ENCODE results near the gene NAA30.
A peak's percentile ranks its signal among the peaks of the same experiment; 100 is the strongest.

Gene NAA30

DNA sequence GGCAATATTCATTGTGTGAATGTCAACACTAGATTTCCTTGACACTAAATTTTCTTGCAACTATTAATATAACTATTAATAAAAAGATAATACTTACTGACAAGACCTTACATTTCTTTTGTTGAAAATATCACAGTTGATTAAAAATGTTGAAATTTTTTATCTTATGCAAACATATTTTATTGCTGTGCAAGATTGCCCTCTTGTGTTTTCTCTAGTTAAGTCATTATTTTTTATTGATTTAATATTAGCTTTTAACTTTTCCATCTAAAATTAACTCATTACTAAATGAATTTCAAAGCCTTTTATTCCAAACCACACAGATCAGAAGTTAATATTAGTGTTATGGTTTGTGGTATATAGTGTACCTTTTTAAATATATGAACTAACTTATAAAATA, 11.7 kb upstream of the NAA30 start:
- no peak overlapping the region for H3K27ac ChIP-seq
- H3K9me3 ChIP-seq (ENCODE audit: severe bottlenecking), result no peaks in the 10 kb centered on the region
- TF ChIP-seq, protein P1, sequence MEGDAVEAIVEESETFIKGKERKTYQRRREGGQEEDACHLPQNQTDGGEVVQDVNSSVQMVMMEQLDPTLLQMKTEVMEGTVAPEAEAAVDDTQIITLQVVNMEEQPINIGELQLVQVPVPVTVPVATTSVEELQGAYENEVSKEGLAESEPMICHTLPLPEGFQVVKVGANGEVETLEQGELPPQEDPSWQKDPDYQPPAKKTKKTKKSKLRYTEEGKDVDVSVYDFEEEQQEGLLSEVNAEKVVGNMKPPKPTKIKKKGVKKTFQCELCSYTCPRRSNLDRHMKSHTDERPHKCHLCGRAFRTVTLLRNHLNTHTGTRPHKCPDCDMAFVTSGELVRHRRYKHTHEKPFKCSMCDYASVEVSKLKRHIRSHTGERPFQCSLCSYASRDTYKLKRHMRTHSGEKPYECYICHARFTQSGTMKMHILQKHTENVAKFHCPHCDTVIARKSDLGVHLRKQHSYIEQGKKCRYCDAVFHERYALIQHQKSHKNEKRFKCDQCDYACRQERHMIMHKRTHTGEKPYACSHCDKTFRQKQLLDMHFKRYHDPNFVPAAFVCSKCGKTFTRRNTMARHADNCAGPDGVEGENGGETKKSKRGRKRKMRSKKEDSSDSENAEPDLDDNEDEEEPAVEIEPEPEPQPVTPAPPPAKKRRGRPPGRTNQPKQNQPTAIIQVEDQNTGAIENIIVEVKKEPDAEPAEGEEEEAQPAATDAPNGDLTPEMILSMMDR (IDR thresholded peaks at IDR 0.05; ENCODE audit: low read depth, low read length), result no peak
- no peaks in the 10 kb centered on the region for H3K36me3 ChIP-seq
- no peak for DNase-seq
- H3K27me3 ChIP-seq (ENCODE audit: insufficient read depth, low read depth, severe bottlenecking), result no peaks in the 10 kb centered on the region
- no peak overlapping the region for H3K4me3 ChIP-seq (ENCODE audit: low read depth, low read length)

DNA sequence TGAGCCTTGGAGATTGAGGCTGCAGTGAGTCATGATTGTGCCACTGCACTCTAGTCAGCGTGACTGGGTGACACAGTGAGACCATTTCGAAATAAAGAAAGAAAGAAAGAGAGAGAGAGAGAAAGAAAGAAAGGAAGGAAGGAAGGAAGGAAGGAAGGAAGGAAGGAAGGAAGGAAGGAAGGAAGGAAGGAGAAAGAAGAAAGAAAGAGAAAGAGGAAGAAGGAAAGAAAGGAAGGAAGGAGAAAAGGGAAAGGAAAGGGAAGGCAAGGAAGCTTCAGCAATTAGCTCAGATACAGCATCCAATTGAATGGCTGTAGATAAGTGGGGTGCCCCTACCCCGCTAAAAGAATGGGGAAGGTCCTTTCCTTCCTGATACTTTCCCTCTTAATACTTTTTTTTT, 9.5 kb upstream of the NAA30 start:
- Histone ChIP-seq H3K27ac (no peak overlapping the region), H3K9me3 (ENCODE audit: severe bottlenecking) (no peaks in the 10 kb centered on the region), H3K36me3 (no peaks in the 10 kb centered on the region), H3K27me3 (ENCODE audit: insufficient read depth, low read depth, severe bottlenecking) (no peaks in the 10 kb centered on the region), H3K4me3 (ENCODE audit: low read depth, low read length) (no peak overlapping the region)
- no peak for DNase-seq
- TF ChIP-seq, protein P1 (IDR thresholded peaks at IDR 0.05; ENCODE audit: low read depth, low read length), result no peak

DNA sequence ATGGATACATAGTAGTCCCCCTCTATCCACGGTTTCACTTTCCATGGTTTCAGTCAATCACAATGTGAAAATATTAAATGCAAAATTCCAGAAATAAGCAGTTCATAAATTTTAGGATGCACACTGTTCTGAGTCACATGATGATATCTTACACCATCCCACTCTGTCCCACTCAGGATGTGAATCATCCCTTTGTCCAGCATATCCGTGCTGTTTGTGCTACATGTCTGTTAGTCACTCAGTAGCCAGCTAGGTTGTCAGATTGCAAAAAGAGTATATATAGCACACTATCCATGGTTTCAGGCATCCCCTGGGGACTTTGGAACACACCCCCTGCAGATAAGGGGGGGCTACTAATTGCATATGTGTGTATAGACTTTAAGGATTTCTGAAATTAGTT, 8.1 kb upstream of the NAA30 start:
- Histone ChIP-seq H3K4me3 (ENCODE audit: low read depth, low read length) (no peak overlapping the region), H3K27ac (no peak overlapping the region), H3K27me3 (ENCODE audit: insufficient read depth, low read depth, severe bottlenecking) (no peaks in the 10 kb centered on the region), H3K36me3 (no peaks in the 10 kb centered on the region), H3K9me3 (ENCODE audit: severe bottlenecking) (no peaks in the 10 kb centered on the region)
- TF ChIP-seq, protein P1 (IDR thresholded peaks at IDR 0.05; ENCODE audit: low read depth, low read length), result no peak
- DNase-seq, result no peak

DNA sequence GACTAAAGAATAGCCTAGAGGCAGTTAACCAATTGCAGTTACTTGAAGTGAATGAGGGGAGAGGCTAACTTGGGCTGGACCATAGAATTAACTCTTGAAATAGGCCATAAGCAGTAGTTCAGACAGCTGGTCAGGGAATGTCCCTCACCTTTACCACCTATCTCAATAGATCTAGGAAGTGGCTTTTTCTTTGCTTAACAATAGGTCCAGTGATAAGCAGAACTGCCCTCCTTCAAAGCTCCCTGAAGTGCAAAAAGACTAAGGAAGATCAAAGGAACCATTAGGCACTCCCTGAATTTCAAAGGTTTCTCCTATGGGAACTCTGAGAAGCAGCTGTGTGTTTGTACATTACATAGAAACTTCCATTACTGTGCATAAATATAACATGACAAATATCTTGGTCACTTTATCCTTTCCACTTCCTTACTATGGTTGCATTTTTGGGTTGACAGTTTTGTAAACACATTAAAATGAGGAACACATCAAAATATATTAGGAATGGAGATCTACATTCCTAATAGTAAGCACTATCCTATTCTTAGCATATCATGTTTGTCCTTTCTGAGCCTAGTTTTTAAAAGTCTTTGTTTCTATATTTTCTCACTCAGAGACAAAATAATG, 7.2 kb upstream of the NAA30 start:
- TF ChIP-seq, protein P1 (IDR thresholded peaks at IDR 0.05; ENCODE audit: low read depth, low read length), result no peak
- Histone ChIP-seq H3K27me3 (ENCODE audit: insufficient read depth, low read depth, severe bottlenecking) (no peaks in the 10 kb centered on the region), H3K36me3 (no peaks in the 10 kb centered on the region), H3K4me3 (ENCODE audit: low read depth, low read length) (no peak overlapping the region), H3K9me3 (ENCODE audit: severe bottlenecking) (no peaks in the 10 kb centered on the region), H3K27ac (no peak overlapping the region)
- DNase-seq, result no peak

DNA sequence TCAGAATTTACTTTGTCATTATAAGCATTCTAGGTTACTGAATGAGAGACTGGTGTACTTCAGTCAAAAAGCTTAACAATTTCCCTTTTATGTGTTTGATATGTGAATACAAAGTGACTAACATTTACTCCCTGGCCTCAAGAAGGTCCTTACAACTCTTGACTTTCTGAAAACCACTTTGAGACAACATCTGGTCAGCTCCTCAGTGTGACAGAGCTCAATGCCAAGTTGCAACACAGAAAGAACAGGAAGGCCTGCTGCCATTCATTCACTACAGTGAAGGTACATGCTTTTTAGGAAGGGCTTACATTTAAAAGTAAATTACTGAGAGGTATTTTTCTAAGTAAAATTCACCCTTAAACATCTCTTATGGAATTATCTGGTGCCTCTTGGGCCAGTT, 2.3 kb upstream of the NAA30 start:
- Histone ChIP-seq H3K9me3 (ENCODE audit: severe bottlenecking) (no peaks in the 10 kb centered on the region), H3K27me3 (ENCODE audit: insufficient read depth, low read depth, severe bottlenecking) (no peaks in the 10 kb centered on the region), H3K36me3 (peaks cover 15% of the 10 kb centered on the region), H3K27ac (no peak overlapping the region), H3K4me3 (ENCODE audit: low read depth, low read length) (no peak overlapping the region)
- DNase-seq, result no peak
- TF ChIP-seq, protein P1 (IDR thresholded peaks at IDR 0.05; ENCODE audit: low read depth, low read length), result no peak

DNA sequence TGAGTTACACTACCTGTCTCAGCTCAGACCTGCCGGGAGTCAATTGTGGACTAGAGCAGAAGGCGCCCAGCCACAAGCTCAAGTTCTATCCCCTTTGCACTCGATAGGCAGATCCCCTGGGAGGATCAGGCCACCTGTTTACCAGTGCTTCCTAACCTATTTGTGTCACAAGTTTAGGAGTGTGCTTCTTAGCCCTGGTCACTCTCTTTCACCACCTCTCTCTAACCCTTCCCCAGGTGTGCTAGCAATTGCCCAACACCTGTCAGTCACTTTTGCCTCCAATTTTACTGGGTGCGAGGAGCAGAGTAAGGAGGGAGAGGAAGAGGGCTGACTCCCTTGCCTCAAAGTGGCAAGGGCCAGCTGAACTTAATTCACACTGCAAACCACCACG, 745 bp upstream of the NAA30 start:
- H3K27ac ChIP-seq, result peak overlapping the region; percentile 88
- H3K9me3 ChIP-seq (ENCODE audit: severe bottlenecking), result no peaks in the 10 kb centered on the region
- H3K4me3 ChIP-seq (ENCODE audit: low read depth, low read length), result peak overlapping the region; percentile 78
- no peaks in the 10 kb centered on the region for H3K27me3 ChIP-seq (ENCODE audit: insufficient read depth, low read depth, severe bottlenecking)
- TF ChIP-seq, protein P1 (IDR thresholded peaks at IDR 0.05; ENCODE audit: low read depth, low read length), result no peak
- DNase-seq, result peak; percentile 79
- H3K36me3 ChIP-seq, result peaks cover 15% of the 10 kb centered on the region

All from WERI-Rb-1 (cell line).